Measurements from ENCODE around the gene SAT1. TPM values are rescaled to one million over a fixed set of nuclear protein-coding genes. Genes with fewer than 3 reads are reported as not detected.

Gene SAT1
- total RNA-seq, 1 experiment from 2014 or later = 97.9 TPM

DNA sequence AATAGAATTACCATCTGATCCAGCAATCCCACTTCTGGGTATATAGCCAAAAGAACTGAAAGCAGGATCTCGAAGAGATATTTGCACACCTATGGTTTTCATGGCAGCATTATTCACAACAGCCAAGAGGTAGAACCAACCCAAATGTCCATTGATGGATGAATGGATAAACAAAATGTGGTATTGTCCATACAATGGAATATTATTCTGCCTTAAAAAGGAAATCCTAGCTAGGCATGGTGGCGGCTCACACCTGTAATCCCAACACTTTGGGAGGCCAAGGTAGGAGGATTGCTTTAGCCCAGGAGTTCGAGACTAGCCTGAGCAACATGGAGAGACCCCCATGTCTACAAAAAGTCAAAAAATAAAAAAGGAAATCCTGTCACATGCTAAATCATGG is 27.3 kb downstream of the SAT1 start:
- no peak for DNase-seq (ENCODE audit: low read depth)

DNA sequence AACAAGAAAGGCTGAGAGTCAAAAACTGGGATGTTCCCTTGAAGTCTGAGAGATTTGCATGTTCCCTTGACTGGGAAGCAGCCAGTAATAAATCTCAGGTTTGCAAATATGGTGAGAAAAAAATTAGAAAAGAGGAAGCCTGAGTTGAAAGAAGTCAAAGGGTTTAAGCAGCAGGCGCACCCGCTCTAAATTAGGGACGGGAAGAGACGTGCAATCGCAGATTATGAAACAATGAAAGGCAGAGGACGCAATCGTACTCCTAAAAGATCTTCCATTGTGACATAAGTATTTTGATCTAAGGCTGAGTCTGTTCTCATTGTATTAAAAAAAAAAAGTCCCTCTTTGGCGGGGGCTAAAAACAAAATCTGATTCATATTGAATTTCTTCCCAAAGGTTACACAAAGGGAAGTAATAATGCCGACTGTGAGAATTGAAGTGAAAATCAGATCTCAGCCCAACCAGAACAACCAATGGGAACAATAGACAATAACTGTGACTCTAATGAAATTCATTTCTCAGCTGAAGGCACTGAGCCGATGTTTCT is 28.2 kb downstream of the SAT1 start:
- DNase-seq (ENCODE audit: low read depth) = no peak

DNA sequence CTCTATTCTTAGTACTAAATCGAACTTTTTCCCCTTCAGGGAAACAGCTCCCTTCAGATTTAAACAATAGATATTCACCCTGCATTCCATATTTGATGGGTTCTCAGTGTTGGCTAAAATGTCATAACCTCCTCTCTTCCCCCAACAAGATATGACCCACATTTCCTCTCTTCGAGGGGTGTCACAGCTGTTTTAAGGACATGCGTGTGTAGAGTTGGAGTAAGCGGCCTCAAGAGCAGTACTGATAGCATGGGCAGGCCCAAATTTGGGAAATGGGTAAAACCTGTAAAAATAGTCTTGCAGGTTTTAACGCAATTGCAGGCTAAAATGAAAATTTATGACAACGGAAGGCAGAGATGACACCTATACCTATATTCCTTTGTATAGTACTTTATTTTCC is 28.7 kb downstream of the SAT1 start:
- DNase-seq (ENCODE audit: low read depth) = no peak

DNA sequence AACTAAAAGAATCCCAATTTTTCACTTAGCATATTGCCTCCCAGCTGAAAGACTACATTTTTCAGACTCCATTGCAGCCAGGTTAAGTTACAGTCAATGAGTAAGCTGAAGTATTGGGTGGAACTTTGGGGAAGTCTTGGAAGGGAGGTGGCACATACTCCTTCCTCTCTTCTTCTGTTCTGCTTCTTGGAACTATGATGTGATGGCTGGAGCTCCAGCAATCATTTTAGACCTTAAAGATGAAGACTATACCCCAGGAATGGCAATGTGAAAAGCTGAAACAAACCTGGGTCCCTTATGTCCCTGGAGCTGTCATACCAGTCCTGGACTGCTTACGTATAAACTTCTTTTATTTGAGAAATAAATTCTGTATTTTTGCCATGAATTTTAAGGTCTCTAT is 30.8 kb downstream of the SAT1 start:
- DNase-seq (ENCODE audit: low read depth) = no peak

DNA sequence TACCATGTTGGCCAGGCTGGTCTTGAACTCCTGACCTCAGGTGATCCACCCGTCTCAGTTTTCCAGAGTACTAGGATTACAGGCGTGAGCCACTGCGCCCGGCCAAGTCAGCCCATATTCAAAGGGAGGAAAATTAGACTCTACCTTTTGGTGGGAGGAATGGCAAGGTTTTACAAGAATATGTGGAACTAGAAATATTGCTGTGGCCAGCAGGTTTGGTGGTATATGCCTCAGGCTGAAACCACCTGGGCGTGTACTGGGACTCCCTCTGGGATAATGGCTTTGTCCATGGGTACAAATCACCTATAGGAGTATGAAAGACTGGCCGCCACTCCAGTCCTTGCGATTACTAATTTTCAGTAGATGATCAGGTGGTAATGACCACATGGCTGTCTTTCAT is 32.4 kb downstream of the SAT1 start:
- no peak for DNase-seq (ENCODE audit: low read depth)

DNA sequence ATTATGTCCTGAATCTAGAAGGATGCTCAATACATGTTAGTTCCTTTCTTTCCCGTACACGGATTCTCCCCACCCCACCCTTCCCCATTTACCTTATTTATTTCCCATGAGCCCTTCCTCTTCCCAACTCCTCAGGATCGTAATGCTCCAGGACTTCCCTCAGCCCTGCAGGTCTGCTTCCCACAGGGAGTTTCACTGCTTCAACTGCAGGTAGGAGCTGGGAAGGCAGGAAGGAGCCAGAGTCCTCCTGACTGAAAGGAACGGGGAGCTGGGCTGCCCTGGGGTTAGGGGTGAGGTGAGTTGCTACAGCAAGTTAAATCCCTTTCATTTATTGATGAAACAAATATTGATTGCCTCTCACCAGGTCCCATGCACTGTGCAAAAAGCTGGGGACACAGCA is 33.2 kb downstream of the SAT1 start:
- no peak for DNase-seq (ENCODE audit: low read depth)

DNA sequence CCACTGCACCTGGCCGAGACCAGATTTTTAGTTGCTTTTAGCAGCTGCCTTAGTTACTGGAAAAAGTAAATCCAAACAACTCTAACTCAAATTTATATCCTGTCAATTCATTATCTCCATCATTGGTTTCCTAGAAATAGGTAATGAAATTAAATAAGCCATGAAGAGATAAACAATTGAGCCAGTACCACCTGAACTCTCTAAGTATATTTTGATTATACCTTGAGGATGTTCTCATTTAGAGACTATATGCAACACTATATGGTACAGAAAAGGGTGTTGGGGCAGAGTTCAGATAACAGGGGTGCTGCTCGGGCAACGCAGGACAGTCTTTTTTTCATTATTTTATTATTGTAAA is 35.0 kb downstream of the SAT1 start:
- DNase-seq (ENCODE audit: low read depth) = no peak

DNA sequence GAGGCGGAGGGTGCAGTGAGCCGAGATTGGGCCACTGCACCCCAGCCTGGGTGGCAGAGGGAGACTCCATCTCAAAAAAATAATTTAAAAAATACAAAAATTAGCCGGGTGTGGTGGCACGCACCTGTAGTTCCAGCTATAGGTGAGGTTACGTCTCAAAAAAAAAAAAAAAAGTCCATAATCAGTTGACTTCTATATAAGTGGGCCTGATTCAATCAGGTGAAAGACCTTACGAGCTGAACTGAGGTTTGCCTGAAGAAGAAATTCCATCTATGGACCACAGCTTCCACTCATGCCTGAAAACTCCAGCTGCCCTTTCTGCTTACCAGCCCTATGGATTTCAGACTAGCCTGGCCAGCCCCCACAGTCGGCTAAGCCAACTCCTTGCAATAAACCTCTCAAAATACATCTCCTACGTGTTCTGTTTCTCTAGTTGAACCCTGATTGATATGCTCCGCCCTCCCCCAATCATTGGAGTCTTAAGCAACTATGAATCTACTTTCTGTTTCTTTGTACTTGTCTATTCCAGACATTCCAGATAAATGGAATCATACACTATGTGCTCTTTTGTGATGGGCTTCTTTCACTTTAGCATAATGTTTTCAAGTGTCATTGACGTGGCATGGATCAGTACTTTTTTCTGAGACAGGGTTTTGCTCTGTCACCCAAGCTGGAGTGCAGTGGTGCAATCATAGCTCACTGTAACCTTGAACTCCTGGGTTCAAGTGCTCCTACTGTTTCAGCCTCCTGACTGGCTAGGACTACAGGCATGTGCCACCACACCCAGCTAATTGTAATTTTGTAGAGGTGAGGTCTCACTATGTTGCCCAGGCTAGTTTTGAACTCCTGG is 36.6 kb downstream of the SAT1 start:
- peak; percentile 44 for DNase-seq (ENCODE audit: low read depth)

DNA sequence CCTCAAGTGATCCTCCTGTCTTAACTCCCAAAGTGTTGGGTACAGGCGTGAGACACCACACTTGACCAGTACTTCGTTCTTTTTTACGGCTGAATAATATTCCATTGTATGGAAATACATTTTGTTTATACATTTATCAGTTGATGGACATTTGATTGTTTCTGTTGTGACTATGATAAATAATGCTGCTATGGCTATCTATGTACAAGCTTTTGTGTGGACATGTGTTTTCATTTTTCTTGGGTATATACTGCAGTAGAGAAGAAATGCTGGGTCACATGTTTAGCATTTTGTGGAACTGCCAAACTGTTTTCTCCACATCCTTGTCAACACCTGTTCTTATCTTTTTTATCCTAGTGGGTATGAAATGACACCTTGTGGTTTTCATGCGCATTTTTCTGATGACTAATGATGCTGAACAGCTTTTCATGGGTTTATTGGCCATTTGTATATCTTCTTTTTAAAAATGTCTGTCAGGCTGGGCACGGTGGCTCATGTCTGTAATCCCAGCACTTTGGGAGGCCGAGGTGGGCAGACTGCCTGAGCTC is 37.3 kb downstream of the SAT1 start:
- peak; percentile 66 for DNase-seq (ENCODE audit: low read depth)

DNA sequence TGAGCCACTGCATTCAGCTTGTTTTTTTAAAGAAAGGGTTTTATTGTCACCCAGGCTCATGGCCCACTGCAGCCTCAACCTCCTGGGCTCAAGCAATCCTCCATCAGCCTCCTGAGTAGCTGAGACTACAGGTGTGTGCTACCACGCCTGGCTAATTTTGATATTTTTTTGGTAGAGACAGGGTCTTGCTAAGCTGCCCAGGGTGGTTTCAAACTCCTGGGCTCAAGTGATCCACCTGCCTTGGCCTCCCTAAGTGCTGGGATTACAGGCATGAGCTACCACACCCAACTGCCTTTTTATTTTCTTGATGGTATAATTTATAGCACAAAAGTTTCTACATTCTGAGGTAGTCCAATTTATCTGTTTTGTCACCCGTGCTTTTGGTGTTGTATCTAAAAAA is 38.9 kb downstream of the SAT1 start:
- DNase-seq (ENCODE audit: low read depth) = no peak

DNA sequence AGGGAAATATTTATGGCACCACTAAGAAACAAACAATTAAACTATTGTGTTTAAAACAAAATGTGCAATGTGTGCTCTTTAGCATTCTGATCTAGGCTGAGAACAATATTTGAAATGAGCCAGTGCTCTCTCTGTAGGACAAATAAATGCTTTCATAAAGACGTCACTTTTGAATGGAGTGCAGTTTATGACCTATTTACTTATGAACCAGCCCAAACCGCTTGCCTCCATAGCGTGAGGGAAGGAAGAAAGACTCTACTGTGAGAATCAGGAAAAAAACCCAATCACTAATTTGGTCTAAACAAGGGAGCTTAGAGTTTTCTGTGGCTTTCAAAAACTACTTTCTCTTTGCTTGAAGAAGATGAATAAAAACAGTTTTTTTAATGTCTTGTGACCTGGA is 39.4 kb downstream of the SAT1 start:
- DNase-seq (ENCODE audit: low read depth) = peak; percentile 41

DNA sequence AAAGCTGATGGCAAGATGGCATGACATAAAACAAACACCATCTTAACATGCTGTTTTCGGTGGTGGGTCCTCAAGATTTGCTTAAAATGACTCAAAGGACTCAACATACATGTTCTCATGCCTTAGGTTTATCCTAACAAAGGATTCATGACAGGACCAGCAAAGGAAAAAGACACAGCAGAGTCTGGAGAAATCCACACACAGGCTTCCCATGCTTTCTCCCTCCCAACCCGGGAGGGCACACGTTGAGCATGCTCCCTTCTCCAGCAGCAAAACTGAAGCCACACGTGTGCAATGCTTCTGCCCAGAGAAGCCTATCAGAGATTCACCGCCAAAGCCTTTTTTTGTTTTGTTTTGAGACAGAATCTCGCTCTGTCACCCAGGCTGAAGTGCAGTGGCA is 39.9 kb downstream of the SAT1 start:
- DNase-seq (ENCODE audit: low read depth) = no peak

DNA sequence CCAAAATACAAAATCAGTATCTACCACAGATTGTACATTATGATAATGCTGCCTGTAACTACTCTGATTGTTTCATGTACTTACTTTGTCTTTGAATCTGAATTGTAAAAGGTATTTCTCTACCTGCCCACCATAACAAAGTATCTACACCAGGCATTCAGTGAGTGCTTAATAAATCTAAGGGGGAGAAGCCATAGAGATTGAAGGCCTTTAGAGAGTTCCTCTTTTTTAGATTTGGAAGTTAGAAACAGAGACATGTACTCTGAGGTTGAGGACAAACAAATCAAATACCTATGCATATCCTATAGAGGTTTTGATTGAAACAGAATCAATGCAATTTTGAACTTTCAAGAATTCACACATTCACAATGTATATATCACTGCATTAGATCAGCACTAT is 42.7 kb downstream of the SAT1 start:
- DNase-seq (ENCODE audit: low read depth) = no peak

DNA sequence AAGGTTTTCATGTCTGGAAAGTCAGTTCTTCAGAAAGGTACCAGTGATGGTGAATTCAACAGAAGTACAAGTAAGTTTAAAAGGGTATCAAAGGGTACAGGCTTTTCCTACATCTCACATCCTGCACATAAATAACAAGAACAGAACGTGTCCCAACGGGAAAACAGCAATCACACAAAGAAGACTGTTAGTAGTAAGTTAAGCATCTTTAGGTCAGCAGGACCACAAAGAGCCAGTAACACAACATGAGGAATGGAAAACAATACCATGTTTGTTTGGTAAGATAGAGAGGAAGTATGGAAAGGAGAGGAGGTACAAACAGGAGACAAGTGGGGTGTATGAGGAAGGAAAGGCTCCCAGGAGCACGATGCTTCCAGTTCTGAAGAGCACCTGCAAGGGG is 43.2 kb downstream of the SAT1 start:
- no peak for DNase-seq (ENCODE audit: low read depth)

DNA sequence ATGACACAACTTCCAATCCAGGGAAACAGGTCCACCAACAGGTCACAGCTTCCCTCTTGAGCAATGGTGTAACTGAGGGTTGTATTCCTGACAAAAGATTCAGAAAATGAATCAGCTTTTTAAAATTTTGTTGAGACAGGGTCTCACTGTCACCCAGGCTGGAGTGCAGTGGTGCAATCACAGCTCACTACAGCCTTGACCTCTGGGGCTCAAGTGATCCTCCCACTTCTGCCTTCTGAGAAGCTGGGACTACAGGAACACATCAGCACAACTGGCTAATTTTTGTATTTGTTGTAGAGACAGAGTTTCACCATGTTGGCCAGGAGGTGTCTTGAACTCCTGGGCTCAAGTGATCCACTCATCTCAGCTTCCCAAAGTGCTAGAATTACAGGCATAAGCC is 43.7 kb downstream of the SAT1 start:
- DNase-seq (ENCODE audit: low read depth) = no peak

DNA sequence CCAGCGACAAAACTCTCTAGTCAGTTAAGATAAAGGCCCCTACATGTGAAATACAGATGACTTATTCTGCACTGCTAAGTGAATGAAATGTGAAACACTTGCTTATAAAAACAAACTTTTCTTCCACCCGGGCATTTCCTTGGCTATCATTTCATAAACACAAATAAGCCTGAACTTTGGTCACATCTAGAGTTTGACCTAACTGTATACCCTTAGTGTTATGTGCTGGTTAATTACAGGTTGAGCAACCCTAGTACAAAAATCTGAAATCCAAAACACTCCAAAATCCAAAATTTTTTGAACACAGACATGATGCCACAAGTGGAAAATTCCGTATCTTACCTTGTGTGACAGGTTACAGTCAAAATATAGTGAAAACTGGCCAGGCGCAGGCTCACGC is 45.9 kb downstream of the SAT1 start:
- DNase-seq (ENCODE audit: low read depth) = no peak

DNA sequence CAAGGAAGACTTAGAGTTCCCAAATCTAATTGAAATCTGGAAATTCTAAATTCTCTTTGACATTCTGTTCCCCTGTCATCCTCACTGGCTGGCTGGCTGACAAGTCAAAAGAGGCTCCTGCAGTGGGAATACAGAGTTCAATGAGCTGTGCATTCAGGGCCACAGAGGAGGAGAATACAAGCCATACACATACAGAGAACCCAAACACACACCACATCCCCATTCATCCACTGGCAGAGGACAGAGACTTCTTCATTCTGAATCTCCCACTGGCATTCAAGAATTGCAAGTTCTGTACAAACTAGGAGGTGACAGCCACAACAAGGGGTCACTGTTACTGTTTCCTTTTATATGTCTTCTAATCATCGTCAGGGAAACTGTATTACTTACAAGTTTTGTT is 49.7 kb downstream of the SAT1 start:
- DNase-seq (ENCODE audit: low read depth) = no peak

Other genes starting within 250 kb of the SAT1 start
- 478 and 538 TPM in 2 replicates for gene PRDX4, start 115.7 kb upstream of the SAT1 start, total RNA-seq (2014; rRNA removed; shearing (Covaris generic))
- gene ACOT9, start 39.9 kb upstream of the SAT1 start, total RNA-seq (2014; rRNA removed; shearing (Covaris generic)) = 68.0 and 73.6 TPM in 2 replicates
- gene APOO, start 124.8 kb downstream of the SAT1 start, total RNA-seq (2014; rRNA removed; shearing (Covaris generic)) = 40.1 and 41.8 TPM in 2 replicates
- gene CXorf58, start 124.8 kb downstream of the SAT1 start, total RNA-seq (2014; rRNA removed; shearing (Covaris generic)) = not detected in 2 replicates
- 12.8 and 14.7 TPM in 2 replicates for gene KLHL15, start 244.0 kb downstream of the SAT1 start, total RNA-seq (2014; rRNA removed; shearing (Covaris generic))